Keratinocyte (primary cell): ENCODE data around the gene CPTP. TPM values are rescaled to one million over a fixed set of nuclear protein-coding genes. Genes with fewer than 3 reads are reported as not detected.
A peak's percentile ranks its signal among the peaks of the same experiment; 100 is the strongest.

Experiments used
- DNase-seq: peaks from one replicate; pipeline ENCODE4 v3.0.0-alpha.2; 2011; ENCODE audit warnings: low read depth, missing footprints, low spot score
- FAIRE-seq: peaks from 2 replicates; lab custom pipeline; 2011; peaks lifted over from hg19 to GRCh38; lab: Jason Lieb, UNC
- H2AFZ ChIP-seq: 2 replicates; pipeline ENCODE4 v1.6.0; 2012; ENCODE audit warnings: low read length, control low read depth, inconsistent platforms; ENCODE audit not compliant: control insufficient read depth
- H3K27ac ChIP-seq: 2 replicates; pipeline ENCODE4 v1.5.1; 2011; ENCODE audit warnings: low read length; ENCODE audit not compliant: control insufficient read depth, insufficient read depth
- H3K27me3 ChIP-seq: 3 replicates; pipeline ENCODE4 v1.6.0; 2011; ENCODE audit warnings: low read length; ENCODE audit not compliant: control insufficient read depth, insufficient read depth; ENCODE audit errors: extremely low read depth
- H3K36me3 ChIP-seq, 2 experiments: 2 replicates in 1 of 2; 3 replicates in 1 of 2; pipeline ENCODE4 v1.5.1; 2011; ENCODE audit warnings: low read length in 2 of 2, mild to moderate bottlenecking in 1 of 2; ENCODE audit not compliant: control insufficient read depth in 2 of 2, insufficient read depth in 2 of 2; ENCODE audit errors: extremely low read depth in 1 of 2
- H3K4me1 ChIP-seq: 3 replicates; pipeline ENCODE4 v1.5.1; 2011; ENCODE audit warnings: low read length; ENCODE audit not compliant: control insufficient read depth, insufficient read depth; ENCODE audit errors: extremely low read depth
- H3K4me2 ChIP-seq: 3 replicates; pipeline ENCODE4 v1.6.0; 2011; ENCODE audit warnings: low read depth, low read length; ENCODE audit not compliant: control insufficient read depth, insufficient read depth; ENCODE audit errors: extremely low read depth
- H3K4me3 ChIP-seq, 3 experiments: fragments of 200-600 bp in 1 of 3; sonication (generic) in 1 of 3; 2 replicates in 2 of 3; 3 replicates in 1 of 3; pipeline ENCODE4 v1.5.1; 2011 to 2016; ENCODE audit warnings: low read length in 3 of 3, mild to moderate bottlenecking in 3 of 3, control low read depth in 2 of 3, inconsistent platforms in 1 of 3, low read depth in 1 of 3, mixed read lengths in 1 of 3, mixed run types in 1 of 3, moderate library complexity in 1 of 3; ENCODE audit not compliant: control insufficient read depth in 2 of 3, insufficient read depth in 2 of 3; ENCODE audit errors: extremely low read depth in 1 of 3
- H3K79me2 ChIP-seq: 2 replicates; pipeline ENCODE4 v1.6.0; 2012; ENCODE audit warnings: low read length; ENCODE audit not compliant: control insufficient read depth, insufficient read depth
- H3K9ac ChIP-seq: 3 replicates; pipeline ENCODE4 v1.6.0; 2011; ENCODE audit warnings: low read length; ENCODE audit not compliant: control insufficient read depth, insufficient read depth; ENCODE audit errors: extremely low read depth
- H3K9me1 ChIP-seq: 3 replicates; pipeline ENCODE4 v1.6.0; 2011; ENCODE audit warnings: low read length; ENCODE audit not compliant: control insufficient read depth, insufficient read depth; ENCODE audit errors: extremely low read depth
- H3K9me3 ChIP-seq: 2 replicates; pipeline ENCODE4 v1.5.1; 2012; ENCODE audit warnings: low read depth, low read length; ENCODE audit not compliant: control insufficient read depth
- H4K20me1 ChIP-seq: 3 replicates; pipeline ENCODE4 v1.6.0; 2011; ENCODE audit warnings: low read length; ENCODE audit not compliant: control insufficient read depth, insufficient read depth; ENCODE audit errors: extremely low read depth
- EZH2 ChIP-seq: IDR thresholded peaks from one replicate; pipeline ENCODE4 v1.6.1; 2012; ENCODE audit warnings: inconsistent platforms, mild to moderate bottlenecking, low read length, moderate library complexity
- dilution Hi-C: fragments of 300-500 bp; cut with MboI; formaldehyde crosslinking; loops from one replicate; pipeline ENCODE4 v1.7.0; 2020; ENCODE audit warnings: low sequenced_read_pairs; ENCODE audit not compliant: extremely low pct_ligation_motif_present
- polyA plus RNA-seq, 5 experiments: library from polyadenylated mRNA; depleted of rRNA in 3 of 5; stranded (reverse) in 3 of 5; stranded (forward) in 1 of 5; unstranded in 1 of 5; fragments of >200 nt; gene quantifications; 1 replicate in 1 of 5; 2 replicates in 3 of 5; 3 replicates in 1 of 5; pipeline versions ENCODE4 v1.2.1 to v1.2.3, GENCODE V29; 2011 to 2012; ENCODE audit warnings: missing spikeins in 2 of 5, low read depth in 1 of 5, low replicate concordance in 1 of 5
- TF ChIP-seq, protein P1 (sequence below), 3 experiments: IDR thresholded peaks in 1 of 3; conservative IDR thresholded peaks in 1 of 3; optimal IDR thresholded peaks in 1 of 3; 2 replicates in 2 of 3; 3 replicates in 1 of 3; pipeline versions ENCODE3 to v1.5.1; 2011; ENCODE audit warnings: low read length in 3 of 3, mild to moderate bottlenecking in 3 of 3, moderate library complexity in 2 of 3, control low read depth in 1 of 3, inconsistent platforms in 1 of 3; ENCODE audit not compliant: insufficient read depth in 2 of 3; ENCODE audit errors: extremely low read depth in 1 of 3

The CPTP gene
- polyA plus RNA-seq, 1 donor (not counting 4 experiments of a cell fraction or from before 2014, with no cell fraction given) = 5.8 TPM

DNA sequence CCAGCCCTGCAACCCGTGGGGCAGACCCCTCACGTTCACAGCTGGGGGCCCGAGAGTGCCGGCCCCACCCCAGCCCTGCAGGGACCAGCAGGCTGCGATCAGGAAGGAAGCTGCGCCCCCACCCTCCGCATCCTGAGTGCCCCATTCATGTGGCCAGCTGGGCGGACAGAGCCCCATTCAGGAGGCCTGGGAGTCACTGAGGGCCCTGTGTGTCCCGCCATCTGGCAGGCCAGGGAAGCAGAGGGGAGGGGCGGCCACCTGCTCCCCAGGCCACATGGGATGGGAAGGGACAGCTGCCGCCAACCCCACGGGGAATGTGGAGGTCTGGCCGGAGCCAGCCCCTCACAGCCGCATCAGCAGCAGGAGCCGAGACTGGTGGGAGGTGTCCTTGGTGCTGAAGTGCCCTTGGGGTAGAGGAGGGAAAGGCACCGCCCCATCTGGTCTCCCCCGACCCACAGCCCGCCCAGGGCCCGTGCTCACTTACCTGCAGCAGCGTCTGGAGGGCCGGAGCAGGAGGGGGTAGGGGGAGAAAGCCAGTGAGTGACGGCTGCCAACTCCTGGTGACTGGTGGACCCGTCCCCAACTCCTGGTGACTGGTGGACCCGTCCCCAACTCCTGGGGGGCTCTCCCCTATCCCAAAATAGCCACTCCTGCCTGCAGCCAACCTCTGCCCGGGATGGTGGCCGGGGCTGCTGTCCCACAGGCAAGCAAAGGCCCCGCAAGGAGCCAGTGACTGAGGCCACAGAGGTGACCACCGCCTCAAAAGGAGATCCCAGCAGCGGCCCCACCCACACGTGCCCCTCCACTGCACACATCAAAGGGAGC is 25.5 kb upstream of the CPTP start:
- no peak overlapping the region for H3K4me3 ChIP-seq
- no peak overlapping the region for H3K4me2 ChIP-seq
- no peak overlapping the region for H3K9ac ChIP-seq
- no peak overlapping the region for H2AFZ ChIP-seq
- TF ChIP-seq, protein P1, sequence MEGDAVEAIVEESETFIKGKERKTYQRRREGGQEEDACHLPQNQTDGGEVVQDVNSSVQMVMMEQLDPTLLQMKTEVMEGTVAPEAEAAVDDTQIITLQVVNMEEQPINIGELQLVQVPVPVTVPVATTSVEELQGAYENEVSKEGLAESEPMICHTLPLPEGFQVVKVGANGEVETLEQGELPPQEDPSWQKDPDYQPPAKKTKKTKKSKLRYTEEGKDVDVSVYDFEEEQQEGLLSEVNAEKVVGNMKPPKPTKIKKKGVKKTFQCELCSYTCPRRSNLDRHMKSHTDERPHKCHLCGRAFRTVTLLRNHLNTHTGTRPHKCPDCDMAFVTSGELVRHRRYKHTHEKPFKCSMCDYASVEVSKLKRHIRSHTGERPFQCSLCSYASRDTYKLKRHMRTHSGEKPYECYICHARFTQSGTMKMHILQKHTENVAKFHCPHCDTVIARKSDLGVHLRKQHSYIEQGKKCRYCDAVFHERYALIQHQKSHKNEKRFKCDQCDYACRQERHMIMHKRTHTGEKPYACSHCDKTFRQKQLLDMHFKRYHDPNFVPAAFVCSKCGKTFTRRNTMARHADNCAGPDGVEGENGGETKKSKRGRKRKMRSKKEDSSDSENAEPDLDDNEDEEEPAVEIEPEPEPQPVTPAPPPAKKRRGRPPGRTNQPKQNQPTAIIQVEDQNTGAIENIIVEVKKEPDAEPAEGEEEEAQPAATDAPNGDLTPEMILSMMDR (optimal IDR thresholded peaks at IDR 0.05 in 1 of 3, IDR thresholded peaks at IDR 0.05 in 1 of 3, conservative IDR thresholded peaks at IDR 0.05 in 1 of 3; ENCODE audit: extremely low read depth in 1 of 3, insufficient read depth in 2 of 3, low read length in 3 of 3) = no peak
- no peak for TF ChIP-seq EZH2
- no peaks in the 10 kb centered on the region for H3K79me2 ChIP-seq
- H3K27me3 ChIP-seq = no peaks in the 10 kb centered on the region
- no peaks in the 10 kb centered on the region for H4K20me1 ChIP-seq
- dilution Hi-C loops = no loop called here
- H3K4me1 ChIP-seq = peaks cover 14% of the 10 kb centered on the region
- peaks cover 0 to 1% of the 10 kb centered on the region in 2 experiments for H3K36me3 ChIP-seq
- DNase-seq (no peak), FAIRE-seq (no peak)
- no peaks in the 10 kb centered on the region for H3K9me1 ChIP-seq
- no peaks in the 10 kb centered on the region for H3K9me3 ChIP-seq
- H3K27ac ChIP-seq = no peak overlapping the region

DNA sequence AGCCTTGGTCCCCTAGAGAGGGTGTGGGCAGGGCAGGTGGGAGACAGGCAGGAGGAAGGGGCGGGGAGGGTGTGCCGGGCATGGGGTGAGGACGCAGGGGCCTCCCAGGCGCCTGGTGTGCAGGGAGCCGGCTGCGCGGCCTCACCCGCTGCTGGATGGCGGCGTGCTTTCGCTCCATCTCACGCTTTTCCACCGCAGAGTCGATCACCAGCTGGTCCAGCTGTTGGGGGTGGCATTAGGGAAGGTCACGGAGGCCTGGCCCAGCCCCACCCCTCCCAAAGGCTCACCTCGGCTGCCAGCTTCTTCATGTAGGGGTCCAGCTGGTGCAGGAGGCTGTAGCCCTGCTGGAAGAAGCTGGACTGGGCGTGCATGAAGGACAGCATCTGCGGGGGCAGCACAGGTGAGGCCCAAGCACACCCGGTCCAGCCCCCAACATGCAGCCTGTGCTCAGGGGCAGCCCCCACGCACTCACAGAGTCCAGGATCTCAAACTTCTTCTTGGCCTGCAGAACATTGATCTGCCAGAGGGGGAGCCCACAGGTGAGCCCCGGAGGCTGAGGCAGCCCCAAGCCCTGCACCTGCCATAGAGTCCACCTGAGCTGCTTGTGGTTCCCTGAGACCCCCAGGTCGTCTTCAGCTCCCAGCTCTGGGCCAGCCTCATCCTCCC is 24.8 kb upstream of the CPTP start:
- H3K4me3 ChIP-seq = no peak overlapping the region
- peaks cover 22% of the 10 kb centered on the region for H3K4me1 ChIP-seq
- peaks cover 3% of the 10 kb centered on the region for H3K79me2 ChIP-seq
- H3K36me3 ChIP-seq = peaks cover 0 to 1% of the 10 kb centered on the region in 2 experiments
- FAIRE-seq (no peak), DNase-seq (no peak)
- no peak overlapping the region for H2AFZ ChIP-seq
- no peaks in the 10 kb centered on the region for H3K9me1 ChIP-seq
- no peak overlapping the region for H3K27ac ChIP-seq
- no peaks in the 10 kb centered on the region for H3K9me3 ChIP-seq
- H4K20me1 ChIP-seq = no peaks in the 10 kb centered on the region
- no peak overlapping the region for H3K9ac ChIP-seq
- dilution Hi-C loops = no loop called here
- H3K4me2 ChIP-seq = no peak overlapping the region
- TF ChIP-seq EZH2 = no peak
- TF ChIP-seq, protein P1 (optimal IDR thresholded peaks at IDR 0.05 in 1 of 3, IDR thresholded peaks at IDR 0.05 in 1 of 3, conservative IDR thresholded peaks at IDR 0.05 in 1 of 3; ENCODE audit: extremely low read depth in 1 of 3, insufficient read depth in 2 of 3, low read length in 3 of 3) = peak in 2 of 3 experiments; percentile 44 to 51
- no peaks in the 10 kb centered on the region for H3K27me3 ChIP-seq
